Measurements from ENCODE around the gene SOAT2. TPM values are rescaled to one million over a fixed set of nuclear protein-coding genes. Genes with fewer than 3 reads are reported as not detected.

SOAT2 gene
- total and polyA plus RNA-seq, 2 donors (not counting 3 experiments of a cell fraction or from before 2014, with no cell fraction given), result not detected

DNA sequence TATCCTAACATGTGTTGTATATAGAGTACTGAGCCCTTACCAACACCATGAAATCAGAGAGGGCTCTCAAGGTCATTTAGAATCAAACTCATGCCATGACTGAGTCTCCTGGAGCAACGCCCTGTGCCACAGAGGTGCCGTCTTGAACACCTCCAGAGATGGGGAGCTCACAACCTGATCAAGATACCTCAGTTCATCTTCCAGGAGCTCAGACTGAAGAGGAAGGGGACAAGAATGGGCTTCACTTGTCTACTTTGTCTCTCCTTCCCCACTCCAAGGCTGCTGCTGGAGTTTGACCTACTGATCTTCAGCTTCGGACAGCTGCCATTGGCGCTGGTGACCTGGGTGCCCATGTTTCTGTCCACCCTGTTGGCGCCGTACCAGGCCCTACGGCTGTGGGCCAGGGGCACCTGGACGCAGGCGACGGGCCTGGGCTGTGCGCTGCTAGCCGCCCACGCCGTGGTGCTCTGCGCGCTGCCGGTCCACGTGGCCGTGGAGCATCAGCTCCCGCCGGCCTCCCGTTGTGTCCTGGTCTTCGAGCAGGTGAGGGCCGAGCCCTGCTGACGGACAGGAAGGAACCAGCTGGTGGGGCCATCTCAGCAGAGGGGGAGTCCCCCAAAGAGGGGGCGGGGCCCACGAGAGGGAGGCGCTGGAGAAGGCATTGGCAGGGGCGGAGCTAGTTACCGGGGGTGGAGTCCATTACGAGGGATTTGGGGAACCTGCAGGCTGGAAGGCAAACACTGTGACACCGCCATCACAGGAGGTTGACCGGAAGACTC, 12.0 kb downstream of the SOAT2 start:
- H3K9me1 ChIP-seq (replicated peaks; ENCODE audit: control insufficient read depth, extremely low read depth, insufficient read depth, low read length), result no peaks in the 10 kb centered on the region
- H2AFZ ChIP-seq (ENCODE audit: low read depth, low read length), result no peak overlapping the region
- H3K27me3 ChIP-seq (ENCODE audit: control insufficient read depth in 2 of 2, insufficient read depth in 2 of 2, low read length in 2 of 2), result no peaks in the 10 kb centered on the region
- no peaks in the 10 kb centered on the region for H3K4me1 ChIP-seq (ENCODE audit: control insufficient read depth, extremely low read depth, insufficient read depth, low read length)
- no peaks in the 10 kb centered on the region for H3K9me3 ChIP-seq (replicated peaks; ENCODE audit: control insufficient read depth, insufficient read depth, low read length)
- H3K4me3 ChIP-seq (replicated peaks in 1 of 3; ENCODE audit: insufficient read depth in 1 of 3, low read depth in 1 of 3, low read length in 3 of 3), result no peak overlapping the region
- no peak overlapping the region for H3K9ac ChIP-seq (replicated peaks; ENCODE audit: extremely low read depth, insufficient read depth, low read length)
- ChIA-PET POLR2A (no interaction called here), CTCF (no interaction called here)
- FAIRE-seq (no peak), DNase-seq (ENCODE audit: low read depth, low spot score) (no peak)
- TF ChIP-seq, protein P1, sequence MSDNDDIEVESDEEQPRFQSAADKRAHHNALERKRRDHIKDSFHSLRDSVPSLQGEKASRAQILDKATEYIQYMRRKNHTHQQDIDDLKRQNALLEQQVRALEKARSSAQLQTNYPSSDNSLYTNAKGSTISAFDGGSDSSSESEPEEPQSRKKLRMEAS (IDR thresholded peaks at IDR 0.05; ENCODE audit: insufficient read depth, insufficient read length), result no peak
- TF ChIP-seq, protein P2, sequence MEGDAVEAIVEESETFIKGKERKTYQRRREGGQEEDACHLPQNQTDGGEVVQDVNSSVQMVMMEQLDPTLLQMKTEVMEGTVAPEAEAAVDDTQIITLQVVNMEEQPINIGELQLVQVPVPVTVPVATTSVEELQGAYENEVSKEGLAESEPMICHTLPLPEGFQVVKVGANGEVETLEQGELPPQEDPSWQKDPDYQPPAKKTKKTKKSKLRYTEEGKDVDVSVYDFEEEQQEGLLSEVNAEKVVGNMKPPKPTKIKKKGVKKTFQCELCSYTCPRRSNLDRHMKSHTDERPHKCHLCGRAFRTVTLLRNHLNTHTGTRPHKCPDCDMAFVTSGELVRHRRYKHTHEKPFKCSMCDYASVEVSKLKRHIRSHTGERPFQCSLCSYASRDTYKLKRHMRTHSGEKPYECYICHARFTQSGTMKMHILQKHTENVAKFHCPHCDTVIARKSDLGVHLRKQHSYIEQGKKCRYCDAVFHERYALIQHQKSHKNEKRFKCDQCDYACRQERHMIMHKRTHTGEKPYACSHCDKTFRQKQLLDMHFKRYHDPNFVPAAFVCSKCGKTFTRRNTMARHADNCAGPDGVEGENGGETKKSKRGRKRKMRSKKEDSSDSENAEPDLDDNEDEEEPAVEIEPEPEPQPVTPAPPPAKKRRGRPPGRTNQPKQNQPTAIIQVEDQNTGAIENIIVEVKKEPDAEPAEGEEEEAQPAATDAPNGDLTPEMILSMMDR (IDR thresholded peaks at IDR 0.05; ENCODE audit: extremely low read depth in 1 of 2, insufficient read depth in 1 of 2, low read depth in 1 of 2, low read length in 2 of 2), result no peak
- TF ChIP-seq EZH2 (IDR thresholded peaks at IDR 0.05; ENCODE audit: borderline replicate concordance, low read depth, low read length, severe bottlenecking), result no peak
- TF ChIP-seq POLR2AphosphoS5 (IDR thresholded peaks at IDR 0.05; ENCODE audit: insufficient read depth, low read depth, low read length), result no peak
- no peak for TF ChIP-seq GATA2 (IDR thresholded peaks at IDR 0.05; ENCODE audit: insufficient read depth, insufficient read length, low read depth, low read length)
- TF ChIP-seq JUN (IDR thresholded peaks at IDR 0.05; ENCODE audit: borderline replicate concordance, insufficient read depth, insufficient read length, low read depth), result no peak
- no peak for TF ChIP-seq POLR2A (IDR thresholded peaks at IDR 0.05; ENCODE audit: low read depth, low read length)
- TF ChIP-seq MYC (IDR thresholded peaks at IDR 0.05; ENCODE audit: low read depth, low read length), result no peak
- dilution Hi-C loops (cut with MboI; ENCODE audit: extremely low pct_ligation_motif_present, low sequenced_read_pairs), result no loop called here
- H3K36me3 ChIP-seq (ENCODE audit: control insufficient read depth in 2 of 2, extremely low read depth in 1 of 2, insufficient read depth in 2 of 2, low read length in 2 of 2), result no peaks in the 10 kb centered on the region
- no peak overlapping the region for H3K4me2 ChIP-seq (ENCODE audit: insufficient read depth, low read length)
- no peak overlapping the region for H3K27ac ChIP-seq (ENCODE audit: insufficient read depth, low read depth, low read length)
- H4K20me1 ChIP-seq (replicated peaks; ENCODE audit: control insufficient read depth, extremely low read depth, insufficient read depth, low read length), result no peaks in the 10 kb centered on the region
- no TSS peak for BruUV-seq (replicated peaks)
- intact Hi-C loops (cut with micrococcal nuclease), result no loop called here
- H3K79me2 ChIP-seq (ENCODE audit: control insufficient read depth, insufficient read depth, low read length), result no peaks in the 10 kb centered on the region

Data from endothelial cell of umbilical vein (primary cell).